Endothelial cell of umbilical vein (primary cell): ENCODE data around the gene PPIE.

ENCODE experiments used
- EZH2 ChIP-seq: IDR thresholded peaks from 2 replicates; pipeline ENCODE4 v1.6.1; 2012; ENCODE audit warnings: borderline replicate concordance, low read depth, mild to moderate bottlenecking, moderate library complexity, low read length, inconsistent platforms; ENCODE audit not compliant: severe bottlenecking
- POLR2A ChIP-seq: IDR thresholded peaks from 2 replicates; pipeline ENCODE4 v1.6.1; 2012; ENCODE audit warnings: low read depth, mild to moderate bottlenecking, control low read depth, low read length
- POLR2AphosphoS5 ChIP-seq: IDR thresholded peaks from 2 replicates; pipeline ENCODE4 v1.6.1; 2012; ENCODE audit warnings: low read depth, mild to moderate bottlenecking, control low read depth, low read length, moderate library complexity; ENCODE audit not compliant: insufficient read depth
- TF ChIP-seq, protein P1 (sequence below), 2 donors: IDR thresholded peaks; 1 replicate in 1 of 2; 2 replicates in 1 of 2; pipeline ENCODE4 v1.5.1; 2011; ENCODE audit warnings: low read length in 2 of 2, mild to moderate bottlenecking in 2 of 2, moderate library complexity in 2 of 2, control low read depth in 1 of 2, inconsistent platforms in 1 of 2, low read depth in 1 of 2; ENCODE audit not compliant: insufficient read depth in 1 of 2; ENCODE audit errors: extremely low read depth in 1 of 2
- TF ChIP-seq, protein P2 (sequence below): IDR thresholded peaks from 2 replicates; pipeline ENCODE4 v1.6.1; 2011; ENCODE audit not compliant: insufficient read depth, insufficient read length

DNA sequence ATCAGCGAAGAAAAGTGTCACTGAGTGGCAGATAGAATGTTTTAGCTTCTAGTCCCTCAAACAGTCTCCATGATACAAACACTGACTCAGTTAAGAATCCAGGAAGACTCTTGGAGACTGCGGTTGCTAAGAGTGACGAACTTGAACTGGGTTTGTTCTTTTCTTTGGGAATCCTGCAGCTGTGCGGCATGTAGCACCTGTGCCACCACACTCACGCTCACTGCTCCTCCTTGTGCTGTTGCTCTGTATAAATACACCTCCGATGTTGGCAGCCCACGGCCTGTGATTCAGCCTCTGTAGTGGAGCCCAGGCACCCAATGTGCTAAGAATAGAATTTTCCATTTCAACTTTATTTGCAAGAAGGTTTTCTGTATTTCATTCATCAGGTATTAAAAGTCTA lies 5.5 kb upstream of the PPIE start:
- TF ChIP-seq, protein P1, sequence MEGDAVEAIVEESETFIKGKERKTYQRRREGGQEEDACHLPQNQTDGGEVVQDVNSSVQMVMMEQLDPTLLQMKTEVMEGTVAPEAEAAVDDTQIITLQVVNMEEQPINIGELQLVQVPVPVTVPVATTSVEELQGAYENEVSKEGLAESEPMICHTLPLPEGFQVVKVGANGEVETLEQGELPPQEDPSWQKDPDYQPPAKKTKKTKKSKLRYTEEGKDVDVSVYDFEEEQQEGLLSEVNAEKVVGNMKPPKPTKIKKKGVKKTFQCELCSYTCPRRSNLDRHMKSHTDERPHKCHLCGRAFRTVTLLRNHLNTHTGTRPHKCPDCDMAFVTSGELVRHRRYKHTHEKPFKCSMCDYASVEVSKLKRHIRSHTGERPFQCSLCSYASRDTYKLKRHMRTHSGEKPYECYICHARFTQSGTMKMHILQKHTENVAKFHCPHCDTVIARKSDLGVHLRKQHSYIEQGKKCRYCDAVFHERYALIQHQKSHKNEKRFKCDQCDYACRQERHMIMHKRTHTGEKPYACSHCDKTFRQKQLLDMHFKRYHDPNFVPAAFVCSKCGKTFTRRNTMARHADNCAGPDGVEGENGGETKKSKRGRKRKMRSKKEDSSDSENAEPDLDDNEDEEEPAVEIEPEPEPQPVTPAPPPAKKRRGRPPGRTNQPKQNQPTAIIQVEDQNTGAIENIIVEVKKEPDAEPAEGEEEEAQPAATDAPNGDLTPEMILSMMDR (IDR thresholded peaks at IDR 0.05; ENCODE audit: extremely low read depth in 1 of 2, insufficient read depth in 1 of 2, low read depth in 1 of 2, low read length in 2 of 2), result no peak
- no peak for TF ChIP-seq EZH2
- TF ChIP-seq POLR2AphosphoS5, result no peak
- TF ChIP-seq POLR2A, result no peak
- TF ChIP-seq, protein P2, sequence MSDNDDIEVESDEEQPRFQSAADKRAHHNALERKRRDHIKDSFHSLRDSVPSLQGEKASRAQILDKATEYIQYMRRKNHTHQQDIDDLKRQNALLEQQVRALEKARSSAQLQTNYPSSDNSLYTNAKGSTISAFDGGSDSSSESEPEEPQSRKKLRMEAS, result no peak
